EH (cell line): ENCODE measurements around the gene NFATC1.

Experiments
- DNase-seq: peaks from one replicate; pipeline ENCODE4 v3.0.0-alpha.2; 2015; ENCODE audit warnings: low read depth

The NFATC1 gene

DNA sequence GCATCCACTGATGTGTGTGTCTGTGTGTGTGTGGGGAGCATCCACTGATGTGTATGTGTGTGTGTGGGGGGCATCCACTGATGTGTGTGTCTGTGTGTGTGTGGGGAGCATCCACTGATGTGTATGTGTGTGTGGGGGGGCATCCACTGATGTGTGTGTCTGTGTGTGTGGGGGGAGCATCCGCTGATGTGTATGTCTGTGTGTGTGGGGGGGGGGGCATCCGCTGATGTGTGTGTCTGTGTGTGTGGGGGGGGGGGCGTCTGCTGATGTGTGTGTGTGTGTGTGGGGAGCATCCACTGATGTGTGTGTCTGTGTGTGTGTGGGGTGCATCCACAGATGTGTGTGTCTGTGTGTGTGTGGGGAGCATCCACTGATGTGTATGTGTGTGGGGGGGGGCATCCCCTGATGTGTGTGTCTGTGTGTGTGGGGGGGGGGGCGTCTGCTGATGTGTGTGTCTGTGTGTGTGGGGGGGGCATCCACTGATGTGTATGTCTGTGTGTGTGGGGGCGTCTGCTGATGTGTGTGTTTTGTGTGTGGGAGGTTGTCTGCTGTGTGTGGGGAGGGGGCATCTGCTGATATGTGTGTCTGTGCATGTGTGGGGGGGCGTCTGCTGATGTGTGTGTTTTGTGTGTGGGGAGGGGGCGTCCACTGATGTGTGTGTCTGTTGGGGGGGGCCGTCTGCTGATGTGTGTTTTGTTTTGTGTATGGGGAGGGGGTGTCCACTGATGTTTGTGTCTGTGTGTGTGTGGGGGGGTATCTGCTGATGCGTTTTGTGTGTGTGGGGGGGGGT lies 125.9 kb downstream of the NFATC1 start:
- DNase-seq = no peak

DNA sequence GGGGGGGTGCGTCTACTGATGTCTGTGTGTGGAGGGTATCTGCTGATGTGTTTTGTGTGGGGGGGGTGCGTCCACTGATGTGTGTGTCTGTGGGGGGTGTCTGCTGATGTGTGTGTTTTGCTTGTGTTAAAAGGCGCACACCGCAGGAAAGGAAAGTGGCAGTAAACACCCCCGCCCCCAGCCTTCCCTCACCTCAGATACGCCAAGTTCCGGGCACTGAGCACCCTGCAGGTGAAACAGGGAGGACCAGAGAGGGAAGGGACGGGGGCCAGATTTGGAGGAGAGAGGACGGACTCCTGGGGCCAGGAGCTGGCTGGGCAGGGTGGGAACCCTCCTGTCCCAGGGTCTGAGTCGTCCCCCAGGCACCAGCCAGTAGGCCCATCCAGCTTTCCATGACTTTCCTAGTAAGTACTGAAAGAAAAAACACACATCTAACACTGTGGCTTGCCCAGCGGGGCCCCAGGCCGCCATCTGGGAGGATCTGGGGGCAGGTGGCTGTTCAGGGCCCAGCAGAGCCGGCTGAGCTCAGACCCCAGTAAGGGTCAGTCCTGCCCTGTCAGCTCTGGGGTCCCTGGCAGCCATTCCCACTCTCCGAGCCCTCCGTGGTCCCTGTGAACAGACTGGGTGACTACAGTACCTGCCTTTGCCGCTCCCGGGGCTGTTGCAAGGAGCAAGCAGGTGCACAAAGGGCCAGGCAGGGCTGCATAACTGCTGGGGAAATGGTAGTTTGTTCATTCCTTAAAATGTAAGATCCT lies 126.9 kb downstream of the NFATC1 start:
- no peak for DNase-seq

DNA sequence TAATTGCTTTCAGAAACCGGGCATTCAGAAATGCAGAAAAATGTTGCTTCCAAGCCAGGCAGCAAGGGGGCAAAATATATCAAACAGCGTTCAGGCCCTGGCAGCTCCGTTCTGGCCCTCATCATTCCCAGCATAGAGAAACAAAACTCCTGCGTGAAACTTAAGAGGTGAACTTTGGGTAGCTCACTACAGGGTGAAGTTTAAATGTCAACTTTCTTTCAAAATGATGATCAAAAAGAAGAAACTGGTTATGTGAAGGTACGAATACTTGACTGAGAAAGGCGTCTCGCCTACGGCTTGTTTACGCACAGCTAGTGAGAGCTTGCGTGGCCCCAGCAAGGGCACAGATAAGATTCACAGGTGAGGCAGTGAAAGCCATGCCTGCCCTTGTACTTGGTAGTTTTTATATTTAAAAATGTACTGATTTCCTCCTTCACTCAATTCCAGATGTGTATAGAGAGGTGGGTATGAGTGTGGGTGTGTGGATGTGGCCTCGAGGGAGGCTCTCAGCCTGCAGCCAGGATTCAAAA lies 127.5 kb downstream of the NFATC1 start:
- DNase-seq = no peak

DNA sequence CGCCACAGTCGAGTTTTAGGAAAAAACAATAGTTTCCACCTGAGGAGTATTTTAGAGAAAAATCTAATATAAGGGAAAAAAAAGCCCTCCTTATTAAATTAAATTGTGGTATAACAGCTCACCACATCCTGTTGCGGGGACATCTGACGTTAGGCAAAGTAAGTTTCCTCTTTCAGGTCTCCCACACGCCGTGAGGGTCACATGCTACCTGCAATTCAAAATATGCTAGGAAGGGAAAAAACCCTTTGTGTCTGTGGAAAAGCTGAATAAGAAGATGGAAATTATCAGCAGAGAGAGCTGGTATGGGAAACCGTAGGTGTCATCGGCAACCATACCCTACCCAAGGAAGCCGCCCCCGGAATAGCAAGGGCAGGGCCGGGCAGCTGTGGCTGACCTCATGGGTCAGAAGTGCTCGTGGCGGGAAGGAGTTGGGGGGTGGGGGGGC lies 128.0 kb downstream of the NFATC1 start:
- DNase-seq = no peak

DNA sequence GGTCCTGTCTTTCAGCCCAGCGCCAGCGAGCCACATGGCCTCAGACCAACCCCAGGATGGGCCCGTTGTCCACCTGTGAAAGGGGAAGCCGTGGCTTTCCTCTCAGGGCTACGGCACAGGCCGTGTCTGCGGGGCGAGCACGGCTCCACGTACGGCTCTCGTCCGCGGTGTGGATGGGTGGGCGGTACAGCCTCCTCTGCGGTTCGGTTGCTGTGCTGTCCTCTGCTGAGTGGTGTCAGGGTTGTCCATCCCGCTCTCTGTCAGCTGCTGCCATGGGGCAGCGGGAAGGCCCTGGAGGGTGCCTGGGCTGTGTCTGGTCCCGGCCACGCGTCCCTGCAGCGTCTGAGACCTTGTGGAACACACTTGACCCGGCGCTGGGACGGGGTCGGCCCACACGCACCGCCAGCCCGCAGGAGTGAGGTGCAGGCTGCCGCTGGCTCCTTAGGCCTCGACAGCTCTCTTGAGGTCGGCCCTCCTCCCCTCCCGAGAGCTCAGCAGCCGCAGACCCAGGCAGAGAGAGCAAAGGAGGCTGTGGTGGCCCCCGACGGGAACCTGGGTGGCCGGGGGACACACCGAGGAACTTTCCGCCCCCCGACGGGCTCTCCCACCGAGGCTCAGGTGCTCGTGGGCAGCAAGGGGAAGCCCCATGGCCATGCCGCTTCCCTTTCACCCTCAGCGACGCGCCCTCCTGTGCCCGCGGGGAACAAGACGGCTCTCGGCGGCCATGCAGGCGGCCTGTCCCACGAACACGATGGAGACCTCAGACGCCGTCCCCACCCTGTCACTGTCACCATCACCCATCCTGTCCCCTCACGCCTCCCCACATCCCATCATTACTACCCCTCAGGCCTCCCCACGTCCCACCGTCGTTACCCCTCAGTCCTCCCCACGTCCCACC lies 128.7 kb downstream of the NFATC1 start:
- no peak for DNase-seq

DNA sequence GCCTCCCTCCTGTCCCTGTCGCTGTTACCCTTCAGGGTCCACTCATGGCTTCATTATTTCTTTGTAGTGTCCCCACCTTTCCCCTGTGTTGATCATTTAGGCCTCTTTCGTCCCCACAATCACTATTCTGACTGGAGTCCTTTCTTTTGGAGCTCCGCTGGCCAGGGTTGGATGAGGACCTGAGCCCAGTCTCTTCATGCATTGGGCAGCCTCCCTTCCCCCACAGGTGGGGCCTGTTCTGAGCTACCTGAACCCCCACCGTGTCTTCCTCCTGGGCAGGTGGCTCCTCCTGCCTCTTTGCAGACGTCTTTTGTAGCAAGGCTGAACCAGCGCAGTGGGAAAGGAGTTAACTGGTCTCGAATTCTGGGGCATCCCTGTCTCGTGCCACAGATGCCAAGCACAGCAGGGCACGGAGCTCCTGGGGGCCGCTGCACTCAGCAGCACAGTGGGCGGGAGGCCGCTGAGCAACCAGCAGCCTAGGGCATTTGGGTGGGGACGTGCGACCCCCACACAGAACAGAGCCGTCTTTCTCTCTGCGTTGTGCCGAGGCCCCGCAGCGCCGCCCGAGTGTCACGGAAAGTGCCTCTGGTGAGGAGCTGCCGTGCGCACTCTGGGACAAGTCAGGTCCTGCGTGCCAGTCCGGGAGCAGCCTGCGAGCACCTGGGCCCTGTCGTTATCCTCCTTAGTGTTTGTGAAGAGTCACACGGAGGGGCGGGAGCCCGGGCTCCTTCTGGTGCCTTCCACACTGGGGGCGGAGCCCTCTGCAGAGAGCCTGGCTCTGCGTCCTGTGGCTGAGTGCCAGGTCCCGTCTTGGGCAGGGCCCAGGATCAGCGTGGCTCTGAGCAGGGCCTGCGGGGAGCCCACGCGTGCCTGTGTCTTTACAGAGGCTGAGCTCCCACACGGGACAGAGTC lies 130.1 kb downstream of the NFATC1 start:
- DNase-seq = no peak

DNA sequence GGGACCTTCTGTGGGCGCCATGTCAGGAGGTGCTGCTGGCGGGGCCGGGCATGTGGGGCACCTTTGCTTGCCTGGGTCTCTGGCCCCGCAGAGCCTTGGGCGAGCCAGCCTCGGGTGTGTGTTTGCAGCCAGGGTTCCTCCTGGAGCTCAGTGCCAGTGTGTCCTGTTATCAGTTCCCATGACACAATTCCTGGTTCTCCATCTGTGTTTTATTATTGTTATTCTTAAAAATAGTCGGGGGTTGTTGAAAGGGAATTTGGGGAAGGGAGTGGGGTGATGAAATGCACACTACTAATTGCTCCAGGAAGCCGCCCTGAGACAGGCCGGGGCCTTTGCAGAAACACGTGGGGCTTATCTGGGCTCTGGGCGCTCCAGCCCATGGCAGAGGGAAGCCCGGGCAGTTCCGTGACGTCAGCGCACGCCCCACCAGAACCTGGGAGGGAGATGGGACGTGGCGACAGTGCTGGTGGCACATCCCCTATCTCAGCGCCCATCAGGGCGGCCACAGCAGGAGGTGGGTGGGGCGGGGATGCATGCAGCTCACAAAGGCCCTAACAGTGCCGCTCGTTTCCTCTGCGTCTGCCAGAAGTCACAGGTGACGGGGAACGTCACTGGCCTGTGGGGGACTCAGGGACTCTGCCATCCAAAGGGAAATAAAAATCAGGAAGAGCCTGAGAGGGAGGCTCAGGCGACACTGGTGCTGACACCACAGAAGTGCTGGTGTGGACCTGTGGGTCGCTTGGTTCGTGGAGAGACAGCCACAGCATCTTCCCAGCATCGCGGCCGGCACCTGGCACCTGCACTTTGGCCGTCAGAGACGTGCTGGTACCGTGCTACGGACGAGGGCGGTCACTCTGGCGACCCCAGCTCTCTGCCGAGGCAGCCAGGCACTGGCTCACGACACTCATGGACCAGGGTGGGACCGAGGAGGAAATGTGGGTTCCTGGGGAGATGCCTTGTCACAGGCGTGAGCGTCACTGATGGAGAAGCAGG lies 131.0 kb downstream of the NFATC1 start:
- no peak for DNase-seq

DNA sequence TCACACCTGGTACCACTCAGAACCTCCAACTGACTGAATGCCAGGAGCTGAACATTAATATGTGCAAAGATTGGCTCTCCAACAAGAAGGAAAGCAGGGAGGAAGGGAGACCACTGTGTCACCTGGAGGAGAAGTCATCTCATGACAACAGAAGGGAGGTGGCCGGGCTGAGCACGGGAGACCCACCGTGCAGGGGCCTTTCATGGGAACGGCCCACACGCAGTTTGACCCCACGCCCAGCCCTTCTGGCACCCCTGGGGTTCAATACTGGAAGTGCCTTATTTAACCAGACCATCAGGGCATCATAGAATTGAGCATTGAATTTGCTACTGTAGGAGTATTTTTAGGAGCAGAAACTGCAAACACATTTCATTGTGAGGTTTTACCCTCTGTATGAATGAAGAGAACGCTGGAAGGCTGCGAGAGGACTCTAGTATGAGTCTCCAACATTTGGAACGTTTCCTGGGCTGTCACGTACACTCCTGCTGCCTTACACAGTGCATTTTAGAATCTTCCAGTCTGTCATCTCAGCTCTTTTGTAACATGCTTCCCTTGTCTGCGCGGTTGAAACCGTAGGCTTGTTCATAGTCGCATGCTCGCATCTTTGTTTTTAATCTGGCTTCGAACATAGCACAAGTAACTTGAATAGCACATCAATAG lies 132.1 kb downstream of the NFATC1 start:
- DNase-seq = no peak

DNA sequence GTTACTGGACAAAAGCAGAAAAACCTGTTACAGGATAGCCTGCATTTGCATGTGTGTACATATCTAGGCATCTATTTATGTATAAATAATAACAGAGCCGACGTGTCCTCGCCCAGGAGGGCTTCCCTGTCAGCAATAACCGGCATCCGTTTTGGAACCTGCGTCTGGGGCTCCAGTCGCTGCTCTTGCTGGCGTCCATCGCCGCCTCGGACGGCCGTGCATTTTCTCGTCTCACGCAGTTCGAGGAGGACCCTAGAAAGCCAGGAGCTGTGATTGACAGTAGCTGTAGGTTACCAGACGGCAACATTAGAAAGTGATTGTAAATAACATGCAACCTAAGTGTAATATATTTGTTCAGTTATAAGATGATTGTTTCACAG lies 132.6 kb downstream of the NFATC1 start:
- DNase-seq = no peak

DNA sequence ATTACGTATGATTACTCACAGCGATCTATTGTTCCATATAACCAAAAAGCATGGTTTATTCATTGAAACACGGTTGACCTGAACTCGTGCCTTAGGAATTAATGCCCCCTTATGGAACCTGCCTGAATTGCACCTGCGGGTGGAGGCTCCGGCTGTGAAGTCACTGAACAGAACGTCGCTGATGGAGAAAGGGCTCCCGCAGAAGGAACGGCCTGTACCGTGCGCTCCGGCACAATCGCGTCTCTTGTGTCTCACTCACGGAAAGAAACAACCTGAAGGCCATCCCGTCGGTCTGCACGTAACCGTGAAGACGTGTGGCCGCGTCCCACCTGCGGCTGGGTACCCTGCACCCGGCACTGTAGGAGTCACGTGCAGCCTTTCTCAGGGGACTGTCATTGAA lies 133.1 kb downstream of the NFATC1 start:
- peak; percentile 66 for DNase-seq

DNA sequence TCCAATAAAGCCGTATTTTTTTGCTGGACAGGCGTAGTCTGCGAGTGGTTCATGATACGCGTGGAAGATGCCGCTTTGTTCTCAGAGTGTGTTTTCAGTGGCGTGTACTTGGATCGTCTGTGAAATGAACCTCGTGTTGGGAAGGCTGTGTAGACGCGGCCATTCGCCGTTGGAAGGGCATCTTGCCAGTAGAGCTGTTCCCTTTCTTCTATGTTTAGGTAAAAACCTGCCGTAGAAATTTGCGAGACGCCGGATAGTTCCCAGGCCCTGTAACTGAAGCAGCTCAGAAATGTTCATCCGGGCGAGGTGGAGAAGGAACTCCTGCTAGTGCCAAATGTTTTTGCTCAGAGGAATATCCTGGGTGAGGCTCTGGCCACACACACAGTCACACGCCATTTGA lies 133.6 kb downstream of the NFATC1 start:
- DNase-seq = no peak

DNA sequence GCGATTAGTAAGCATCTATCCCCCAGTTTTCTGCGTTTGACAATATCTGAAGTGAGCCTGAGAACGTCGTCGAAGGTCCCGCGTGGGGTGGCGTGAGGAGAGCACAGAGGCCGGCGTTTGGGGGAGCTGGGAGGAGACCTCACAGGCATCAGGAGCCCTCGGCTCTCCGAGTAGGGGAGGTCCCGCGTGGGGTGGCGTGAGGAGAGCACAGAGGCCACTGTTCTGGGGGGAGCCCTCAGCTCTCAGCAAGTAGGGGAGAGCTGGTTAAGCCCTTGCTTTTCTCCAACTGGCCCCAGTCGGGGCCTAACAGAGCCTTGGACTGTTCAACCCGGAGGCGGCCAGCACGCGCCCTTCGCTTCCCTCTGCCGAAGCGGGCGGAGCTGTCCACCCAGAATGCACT lies 134.3 kb downstream of the NFATC1 start:
- no peak for DNase-seq

DNA sequence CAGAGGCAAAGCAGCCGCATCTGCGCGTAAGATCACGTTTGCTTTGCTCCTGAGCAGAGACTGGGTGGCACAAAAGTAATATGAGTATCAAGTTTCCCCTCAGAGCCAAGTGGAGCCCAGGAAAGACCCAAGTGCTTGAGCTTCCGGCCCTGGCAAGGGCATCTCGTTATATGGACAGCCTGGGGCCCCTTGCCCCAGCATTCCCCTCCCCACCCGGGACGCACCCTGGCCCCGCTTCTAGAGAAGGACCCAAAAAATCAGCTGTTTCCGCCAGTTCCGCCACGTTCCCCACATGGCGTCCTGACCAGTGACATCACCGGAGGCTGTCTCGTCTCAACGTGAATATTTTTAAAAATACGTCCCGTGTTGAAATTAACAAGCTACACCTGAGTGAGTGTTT lies 135.1 kb downstream of the NFATC1 start:
- DNase-seq = no peak

DNA sequence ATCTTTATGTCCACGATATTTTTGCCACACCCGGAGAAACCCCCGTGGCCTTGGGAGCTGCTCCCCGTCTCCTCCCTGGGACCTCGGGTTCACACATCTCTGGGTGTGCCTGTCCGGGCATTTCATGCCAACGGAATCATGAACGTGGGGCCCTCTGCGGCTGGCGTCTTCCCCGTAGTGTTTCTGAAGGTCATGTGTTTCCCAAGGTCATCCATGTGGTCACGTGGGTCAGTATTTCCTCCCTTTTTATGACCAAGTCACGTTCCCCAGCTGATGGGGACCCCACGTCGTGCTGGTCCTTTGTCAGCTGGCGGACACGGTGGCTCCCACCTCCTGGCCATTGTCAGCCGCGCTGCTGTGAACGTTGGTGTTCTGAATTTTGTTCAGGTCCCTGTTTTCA lies 135.7 kb downstream of the NFATC1 start:
- DNase-seq = no peak

DNA sequence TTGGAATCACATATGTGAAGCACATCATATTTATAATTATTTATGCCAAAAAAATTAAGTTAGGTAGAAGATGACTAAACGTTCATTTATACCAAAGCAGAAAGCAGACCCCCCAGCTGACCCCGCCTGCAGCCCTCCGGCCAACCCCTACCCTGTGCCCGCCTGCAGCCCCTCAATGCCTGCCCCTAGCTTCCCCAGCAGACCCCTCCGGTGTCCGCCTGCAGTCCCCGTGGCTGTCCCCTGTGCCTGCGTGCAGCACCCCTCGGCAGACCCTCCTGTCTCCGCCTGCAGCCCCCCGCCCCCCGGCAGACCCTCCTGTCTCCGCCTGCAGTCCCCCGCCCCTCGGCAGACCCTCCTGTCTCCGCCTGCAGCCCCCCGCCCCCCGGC lies 136.2 kb downstream of the NFATC1 start:
- no peak for DNase-seq

DNA sequence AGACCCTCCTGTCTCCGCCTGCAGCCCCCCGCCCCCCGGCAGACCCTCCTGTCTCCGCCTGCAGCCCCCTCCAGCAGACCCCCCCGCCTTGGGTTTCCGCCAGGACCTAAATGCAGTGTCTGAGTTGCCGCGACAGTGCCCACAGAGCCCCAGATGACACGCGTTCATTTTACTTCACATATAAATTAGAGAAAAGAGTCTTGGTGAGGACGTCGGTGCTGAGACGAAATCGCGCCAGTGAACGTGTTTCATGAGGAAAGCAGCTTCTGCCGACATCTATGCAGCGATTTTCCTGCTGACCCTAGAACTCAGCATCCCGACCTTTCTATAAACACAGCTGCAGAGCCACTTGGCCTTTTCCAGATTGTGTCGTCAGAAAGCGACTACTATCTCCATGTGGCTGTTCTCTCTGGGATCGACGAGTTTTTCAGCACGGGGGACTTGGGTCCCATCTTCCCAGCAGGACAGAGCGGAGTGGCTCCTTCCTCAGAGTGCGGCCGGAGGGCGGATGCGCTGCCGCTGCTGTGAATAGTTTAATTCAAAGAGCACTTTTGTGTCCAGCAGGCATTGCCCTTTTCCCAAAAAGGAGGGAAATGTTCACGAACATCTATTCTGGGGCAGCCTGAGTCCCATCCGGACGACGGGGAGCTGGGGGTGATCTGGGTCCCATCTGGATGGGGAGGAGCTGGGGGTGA lies 136.7 kb downstream of the NFATC1 start:
- DNase-seq = peak; percentile 10

DNA sequence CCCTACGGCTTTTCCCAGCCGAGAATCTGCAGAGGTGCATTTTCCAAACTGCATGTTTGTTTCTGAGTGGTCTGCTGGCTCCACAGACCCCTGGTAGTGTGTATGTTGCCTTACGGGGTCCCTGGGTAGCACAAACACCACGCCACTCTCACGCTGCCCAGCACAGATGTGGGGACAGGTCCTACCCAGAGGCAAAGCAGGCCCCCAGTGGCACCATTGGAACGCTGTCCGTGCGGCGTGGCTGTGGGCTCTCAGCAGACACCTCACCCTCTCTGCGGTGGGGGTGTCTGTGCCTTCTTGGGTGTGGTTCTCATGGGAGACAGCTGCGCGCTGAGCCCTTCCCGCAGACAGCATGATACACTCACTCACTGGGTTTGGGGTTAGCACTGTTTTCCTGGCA lies 137.4 kb downstream of the NFATC1 start:
- DNase-seq = no peak

DNA sequence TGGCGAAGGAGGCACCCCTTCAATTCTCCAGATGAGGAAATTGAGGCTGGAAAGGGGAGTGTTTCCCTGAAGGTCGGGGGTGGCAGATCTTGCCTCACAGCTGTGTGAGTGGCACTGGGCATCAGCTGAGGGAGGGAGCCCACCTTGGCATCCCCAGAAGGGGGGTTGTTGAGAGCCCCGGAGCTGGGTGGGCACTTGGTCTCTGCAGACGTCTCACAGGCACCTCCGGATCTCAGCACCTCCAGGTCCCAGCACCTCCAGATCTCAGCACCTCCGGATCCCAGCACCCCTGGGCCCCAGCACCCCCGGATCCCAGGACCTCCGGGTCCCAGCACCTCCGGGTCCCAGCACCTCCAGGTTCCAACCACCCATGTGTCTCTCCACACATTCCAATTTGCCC lies 137.9 kb downstream of the NFATC1 start:
- no peak for DNase-seq

DNA sequence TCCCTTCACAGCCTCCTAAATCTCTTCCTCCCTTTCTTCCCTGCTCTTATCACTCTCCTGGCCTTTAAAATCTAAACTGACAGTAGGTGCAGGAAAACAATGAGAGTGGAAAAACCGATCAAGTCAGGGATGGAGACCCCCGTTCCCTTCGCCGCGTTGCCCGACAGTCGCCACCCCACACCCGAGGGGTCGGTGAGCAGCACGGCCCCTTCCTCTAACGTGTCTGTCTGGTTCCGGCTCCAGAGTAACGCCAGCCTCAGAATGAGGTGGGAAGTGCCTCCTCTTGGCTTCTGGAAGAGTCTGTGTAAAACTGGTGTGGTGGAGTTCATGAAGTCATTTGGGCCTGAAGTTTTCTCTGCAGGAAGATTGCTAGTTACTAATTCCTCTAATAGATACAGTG lies 138.6 kb downstream of the NFATC1 start:
- DNase-seq = no peak
